Bronchial epithelial cell (primary cell): ENCODE measurements around the gene TANK. TPM values are rescaled to one million over a fixed set of nuclear protein-coding genes. Genes with fewer than 3 reads are reported as not detected.
"Not testable (repeated sequence)": the region's sequence is repeated elsewhere in the genome, so short reads cannot be mapped to it uniquely, and the experiment has no call there.

Experiments used
- DNase-seq: peaks from one replicate; pipeline ENCODE4 v3.0.0-alpha.2; 2010; ENCODE audit warnings: low read depth
- FAIRE-seq: peaks from 2 replicates; lab custom pipeline; 2011; peaks lifted over from hg19 to GRCh38; lab: Jason Lieb, UNC
- H3K27me3 ChIP-seq: 2 replicates; pipeline ENCODE4 v1.5.1; 2011; ENCODE audit warnings: low read length; ENCODE audit not compliant: control insufficient read depth, insufficient read depth
- H3K36me3 ChIP-seq: 2 replicates; pipeline ENCODE4 v1.5.1; 2011; ENCODE audit warnings: low read length; ENCODE audit not compliant: control insufficient read depth, insufficient read depth
- H3K4me3 ChIP-seq: 2 replicates; pipeline ENCODE4 v1.5.1; 2011; ENCODE audit warnings: mild to moderate bottlenecking, low read depth, low read length, control low read depth
- CTCF ChIP-seq: IDR thresholded peaks from 2 replicates; pipeline ENCODE4 v1.5.1; 2011; ENCODE audit warnings: mild to moderate bottlenecking, moderate library complexity, low read length, control low read depth, inconsistent platforms; ENCODE audit not compliant: insufficient read depth, severe bottlenecking
- total RNA-seq: library from RNA; depleted of rRNA; stranded (reverse); fragments of >200 nt; gene quantifications from 2 replicates; pipeline ENCODE4 v1.2.1, GENCODE V29; 2014

The TANK gene
- total RNA-seq, 1 donor from 2014 or later: 43.2 TPM

GRCh38 chr2:161128885-161129284 is 31.3 kb upstream of the TANK start:
- Histone ChIP-seq H3K36me3 (no peaks in the 10 kb centered on the region), H3K4me3 (no peak overlapping the region), H3K27me3 (no peaks in the 10 kb centered on the region)
- FAIRE-seq: no peak
- DNase-seq: no peak
- TF ChIP-seq CTCF: no peak

GRCh38 chr2:161130354-161130753 is 29.9 kb upstream of the TANK start:
- FAIRE-seq (no peak), DNase-seq (no peak)
- TF ChIP-seq CTCF: no peak
- Histone ChIP-seq H3K36me3 (no peaks in the 10 kb centered on the region), H3K4me3 (no peak overlapping the region), H3K27me3 (no peaks in the 10 kb centered on the region)

GRCh38 chr2:161131074-161131680 is 29.1 kb upstream of the TANK start:
- H3K27me3 ChIP-seq: no peaks in the 10 kb centered on the region
- FAIRE-seq: no peak

GRCh38 chr2:161131804-161132203 is 28.4 kb upstream of the TANK start:
- no peak for DNase-seq
- no peaks in the 10 kb centered on the region for H3K36me3 ChIP-seq
- TF ChIP-seq CTCF: no peak
- no peaks in the 10 kb centered on the region for H3K27me3 ChIP-seq
- FAIRE-seq: no peak
- no peak overlapping the region for H3K4me3 ChIP-seq

More at GRCh38 chr2:161131074-161131680, 29.1 kb upstream of the TANK start:
- TF ChIP-seq CTCF: no peak
- Histone ChIP-seq H3K36me3 (no peaks in the 10 kb centered on the region), H3K4me3 (no peak overlapping the region)
- DNase-seq: no peak

GRCh38 chr2:161132384-161132783 is 27.8 kb upstream of the TANK start:
- DNase-seq, H3K36me3 ChIP-seq, H3K27me3 ChIP-seq, H3K4me3 ChIP-seq, FAIRE-seq: not testable (repeated sequence)

GRCh38 chr2:161133366-161133765 is 26.9 kb upstream of the TANK start:
- no peak overlapping the region for H3K4me3 ChIP-seq
- no peak for TF ChIP-seq CTCF
- FAIRE-seq (no peak), DNase-seq (no peak)
- no peaks in the 10 kb centered on the region for H3K36me3 ChIP-seq
- no peaks in the 10 kb centered on the region for H3K27me3 ChIP-seq
